K562 (cell line): ENCODE data around the gene NACC1. TPM values are rescaled to one million over a fixed set of nuclear protein-coding genes. Genes with fewer than 3 reads are reported as not detected.

ENCODE experiments used
- CCAR2 ChIP-seq: fragments of 200-400 bp; formaldehyde crosslinking; IDR thresholded peaks from 2 replicates; pipeline ENCODE4 v1.6.1; 2017; ENCODE audit warnings: mild to moderate bottlenecking, low read depth, low read length
- E2F1 ChIP-seq: sonication (generic); formaldehyde crosslinking; IDR thresholded peaks from 2 replicates; pipeline ENCODE4 v1.8.1; 2023; ENCODE audit warnings: mild to moderate bottlenecking, missing genetic modification reagents, moderate library complexity
- EHMT2 ChIP-seq: fragments of 450-650 bp; IDR thresholded peaks from 2 replicates; pipeline ENCODE4 v1.6.1; 2018; ENCODE audit warnings: antibody characterized with exemption
- GTF2F1 ChIP-seq: IDR thresholded peaks from 2 replicates; pipeline ENCODE4 v1.6.1; 2011; ENCODE audit warnings: low read depth, low read length, improper control_type of control experiment
- HDAC6 ChIP-seq: IDR thresholded peaks from 2 replicates; pipeline ENCODE4 v1.6.1; 2012; ENCODE audit warnings: low read depth, mild to moderate bottlenecking, control low read depth, inconsistent platforms, low read length, moderate library complexity
- HMG20B ChIP-seq: fragments of 250-450 bp; sonication (Bioruptor Pico); IDR thresholded peaks from 2 replicates; pipeline ENCODE4 v1.5.0; 2021; ENCODE audit warnings: mild to moderate bottlenecking
- MCM2 ChIP-seq: fragments of 450-650 bp; IDR thresholded peaks from 2 replicates; pipeline ENCODE4 v1.6.1; 2017; ENCODE audit warnings: low read depth, mild to moderate bottlenecking
- MTA3 ChIP-seq: fragments of 450-650 bp; formaldehyde crosslinking; IDR thresholded peaks from 2 replicates; pipeline ENCODE4 v1.6.1; 2017; ENCODE audit warnings: mild to moderate bottlenecking, borderline replicate concordance
- NR2F6 ChIP-seq: fragments of 450-650 bp; formaldehyde crosslinking; IDR thresholded peaks from 2 replicates; pipeline ENCODE4 v1.4.0; 2020; ENCODE audit warnings: mild to moderate bottlenecking
- RNF2 ChIP-seq: sonication (generic); IDR thresholded peaks from 2 replicates; pipeline ENCODE4 v1.6.1; 2016
- STAT5B ChIP-seq: fragments of 250-450 bp; sonication (Bioruptor Pico); IDR thresholded peaks from 2 replicates; pipeline ENCODE4 v1.8.0; 2021; ENCODE audit warnings: mild to moderate bottlenecking, inconsistent platforms
- VEZF1 ChIP-seq: fragments of 200-800 bp; sonication (Bioruptor generic); IDR thresholded peaks from 2 replicates; pipeline ENCODE4 v1.6.1; 2017; ENCODE audit warnings: missing genetic modification characterization, missing compliant biosample characterization
- ZBTB2 ChIP-seq: fragments of 450-650 bp; IDR thresholded peaks from 2 replicates; pipeline ENCODE4 v1.6.1; 2016; ENCODE audit warnings: antibody characterized with exemption
- ZFP36 ChIP-seq: fragments of 150-350 bp; IDR thresholded peaks from 2 replicates; pipeline ENCODE4 v1.6.1; 2018; ENCODE audit warnings: low read length, low read depth; ENCODE audit not compliant: partially characterized antibody
- ZKSCAN3 ChIP-seq: fragments of 250-450 bp; sonication (Bioruptor Pico); IDR thresholded peaks from 2 replicates; pipeline ENCODE4 v1.4.0; 2020
- ZNF766 ChIP-seq: fragments of 200-800 bp; sonication (Bioruptor generic); conservative IDR thresholded peaks from 2 replicates; pipeline ENCODE4 v1.6.1; 2016; ENCODE audit warnings: missing genetic modification characterization, missing compliant biosample characterization
- polyA plus RNA-seq, 8 experiments: library from polyadenylated mRNA; depleted of rRNA in 4 of 8; stranded (reverse) in 5 of 8; unstranded in 3 of 8; fragments of >200 nt; fragmentation: Nextera tagmentation in 2 of 8; fragmentation: Illumina TruSeq in 1 of 8; extraction: Ambion mirVana in 2 of 8; extraction: Trizol in 1 of 8; gene quantifications; 2 replicates each; pipeline versions ENCODE4 v1.2.1 to v1.2.3, GENCODE V29; 2011 to 2014; ENCODE audit warnings: inconsistent platforms in 1 of 8, missing spikeins in 1 of 8
- total RNA-seq, 7 experiments: library from RNA; depleted of rRNA in 6 of 7; stranded (reverse); fragments of >200 nt in 6 of 7; fragmentation: Illumina TruSeq in 2 of 7; extraction: Trizol in 2 of 7; gene quantifications; 2 replicates each; pipeline versions ENCODE4 v1.2.1 to v1.2.3, GENCODE V29; 2011 to 2021; ENCODE audit warnings: low replicate concordance in 1 of 7

The NACC1 gene
- total and polyA plus RNA-seq, 9 of the 15 experiments (the other 6 are each of a cell fraction or from before 2014, with no cell fraction given), result 0.04 to 96.6 (median 25.8) TPM

GRCh38 chr19:13151605-13152355, 33.7 kb downstream of the NACC1 start (continued):
- TF ChIP-seq GTF2F1 (peak; percentile 69; the same call in 1 of the 2 replicates), MTA3 (0 out of 2 replicates have a peak, but pooled peaks have one; percentile 73), STAT5B (CRISPR knock-in tag) (no peak), HDAC6 (no peak), NR2F6 (CRISPR knock-in tag) (no peak), MCM2 (no peak), ZNF766 (CRISPR knock-in tag) (no peak), EHMT2 (no peak), HMG20B (CRISPR knock-in tag) (no peak), ZFP36 (peak; percentile 59), VEZF1 (CRISPR knock-in tag) (peak; percentile 98), ZKSCAN3 (CRISPR knock-in tag) (no peak), RNF2 (peak; percentile 84), ZBTB2 (0 out of 2 replicates have a peak, but pooled peaks have one; percentile 21), E2F1 (peak; percentile 89), CCAR2 (no peak)
